ENCODE data around the gene C18orf63. TPM values are rescaled to one million over a fixed set of nuclear protein-coding genes. Genes with fewer than 3 reads are reported as not detected.

Gene C18orf63
- polyA plus RNA-seq, 1 donor from 2014 or later, result not detected

GRCh38 chr18:74273394-74273793, 42.2 kb upstream of the C18orf63 start:
- H3K79me2 ChIP-seq (replicated peaks; ENCODE audit: insufficient read depth, low read length), result no peaks in the 10 kb centered on the region
- H3K4me3 ChIP-seq (ENCODE audit: low read length), result no peak overlapping the region
- no peak overlapping the region for H3K9ac ChIP-seq (ENCODE audit: low read length)
- no peaks in the 10 kb centered on the region for H3K9me3 ChIP-seq (ENCODE audit: low read length)
- no peak overlapping the region for H2AFZ ChIP-seq (ENCODE audit: low read depth, low read length)
- H3K9me2 ChIP-seq (ENCODE audit: insufficient read depth, low read length), result no peaks in the 10 kb centered on the region
- no peaks in the 10 kb centered on the region for H3K36me3 ChIP-seq (ENCODE audit: insufficient read depth, low read length)
- no peaks in the 10 kb centered on the region for H3K27me3 ChIP-seq (ENCODE audit: insufficient read depth, low read depth, low read length)
- TF ChIP-seq TAF1 (IDR thresholded peaks at IDR 0.05; ENCODE audit: low read depth) (no peak), REST (IDR thresholded peaks at IDR 0.05; ENCODE audit: borderline replicate concordance) (no peak), SMC3 (conservative IDR thresholded peaks at IDR 0.05; ENCODE audit: poor library complexity) (no peak), EZH2 (IDR thresholded peaks at IDR 0.05; ENCODE audit: borderline replicate concordance, insufficient read depth, low read length, poor library complexity, severe bottlenecking) (no peak), RAD21 (conservative IDR thresholded peaks at IDR 0.05) (no peak), POLR2AphosphoS5 (IDR thresholded peaks at IDR 0.05) (no peak), MXI1 (conservative IDR thresholded peaks at IDR 0.05; ENCODE audit: poor library complexity, severe bottlenecking) (no peak), EP300 (conservative IDR thresholded peaks at IDR 0.05; ENCODE audit: poor library complexity, severe bottlenecking) (no peak), CTCF (IDR thresholded peaks at IDR 0.05; ENCODE audit: poor library complexity, severe bottlenecking) (no peak)
- no peak overlapping the region for H3K4me2 ChIP-seq (ENCODE audit: low read length)
- no peaks in the 10 kb centered on the region for H3F3A ChIP-seq (ENCODE audit: insufficient read depth, low read length, poor library complexity, severe bottlenecking)
- H3K27ac ChIP-seq (ENCODE audit: low read length), result no peak overlapping the region
- no peaks in the 10 kb centered on the region for H4K20me1 ChIP-seq (ENCODE audit: insufficient read depth)

- no peaks in the 10 kb centered on the region for H3K36me3 ChIP-seq (ENCODE audit: insufficient read depth, low read length)
- H3K4me3 ChIP-seq (ENCODE audit: low read length), result no peak overlapping the region
- H3K9me3 ChIP-seq (ENCODE audit: low read length), result no peaks in the 10 kb centered on the region
- TF ChIP-seq SMC3 (conservative IDR thresholded peaks at IDR 0.05; ENCODE audit: poor library complexity) (no peak), CTCF (IDR thresholded peaks at IDR 0.05; ENCODE audit: poor library complexity, severe bottlenecking) (no peak), POLR2AphosphoS5 (IDR thresholded peaks at IDR 0.05) (no peak), REST (IDR thresholded peaks at IDR 0.05; ENCODE audit: borderline replicate concordance) (no peak), MXI1 (conservative IDR thresholded peaks at IDR 0.05; ENCODE audit: poor library complexity, severe bottlenecking) (no peak), RAD21 (conservative IDR thresholded peaks at IDR 0.05) (no peak), EZH2 (IDR thresholded peaks at IDR 0.05; ENCODE audit: borderline replicate concordance, insufficient read depth, low read length, poor library complexity, severe bottlenecking) (no peak), TAF1 (IDR thresholded peaks at IDR 0.05; ENCODE audit: low read depth) (no peak), EP300 (conservative IDR thresholded peaks at IDR 0.05; ENCODE audit: poor library complexity, severe bottlenecking) (no peak)
- no peak overlapping the region for H2AFZ ChIP-seq (ENCODE audit: low read depth, low read length)
- H3K27ac ChIP-seq (ENCODE audit: low read length), result no peak overlapping the region
- no peak overlapping the region for H3K9ac ChIP-seq (ENCODE audit: low read length)
- H3F3A ChIP-seq (ENCODE audit: insufficient read depth, low read length, poor library complexity, severe bottlenecking), result no peaks in the 10 kb centered on the region
- no peak overlapping the region for H3K4me2 ChIP-seq (ENCODE audit: low read length)
- no peaks in the 10 kb centered on the region for H3K27me3 ChIP-seq (ENCODE audit: insufficient read depth, low read depth, low read length)
- no peaks in the 10 kb centered on the region for H3K9me2 ChIP-seq (ENCODE audit: insufficient read depth, low read length)
- no peaks in the 10 kb centered on the region for H3K79me2 ChIP-seq (replicated peaks; ENCODE audit: insufficient read depth, low read length)
- no peaks in the 10 kb centered on the region for H4K20me1 ChIP-seq (ENCODE audit: insufficient read depth)
These were observed 40.9 kb upstream of the C18orf63 start for GRCh38 chr18:74274700-74275099.

Measured in neural cell (in vitro differentiated cells).